GM19193 (cell line): ENCODE results near the gene ST6GALNAC1.

Experiments used
- POLR2A ChIP-seq: IDR thresholded peaks from 4 replicates; pipeline ENCODE4 v1.6.1; 2011; ENCODE audit not compliant: insufficient read depth, insufficient read length; ENCODE audit errors: extremely low read depth

The ST6GALNAC1 gene

DNA sequence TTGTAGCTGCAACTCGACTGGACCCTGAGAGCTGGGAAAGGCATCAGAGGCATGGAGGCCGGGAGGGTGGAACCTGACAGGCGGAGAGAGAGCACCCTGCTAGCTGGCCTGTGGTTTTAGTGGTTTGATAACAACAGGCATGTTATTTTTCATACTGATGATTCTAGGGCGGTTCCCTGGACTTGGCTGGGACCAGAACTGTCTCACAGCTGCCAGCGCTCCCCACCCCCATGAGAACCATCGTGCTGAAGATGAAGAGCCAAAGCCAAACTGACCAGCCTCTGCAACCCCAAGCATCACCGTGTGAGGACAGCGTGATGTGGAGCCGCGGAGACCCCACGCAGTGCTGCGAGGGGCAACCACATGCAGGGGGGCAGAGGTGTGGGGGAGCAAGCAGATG, 38.7 kb upstream of the ST6GALNAC1 start:
- no peak for TF ChIP-seq POLR2A

- TF ChIP-seq POLR2A: no peak
These were observed 37.9 kb upstream of the ST6GALNAC1 start for GRCh38 chr17:76681222-76682137.

DNA sequence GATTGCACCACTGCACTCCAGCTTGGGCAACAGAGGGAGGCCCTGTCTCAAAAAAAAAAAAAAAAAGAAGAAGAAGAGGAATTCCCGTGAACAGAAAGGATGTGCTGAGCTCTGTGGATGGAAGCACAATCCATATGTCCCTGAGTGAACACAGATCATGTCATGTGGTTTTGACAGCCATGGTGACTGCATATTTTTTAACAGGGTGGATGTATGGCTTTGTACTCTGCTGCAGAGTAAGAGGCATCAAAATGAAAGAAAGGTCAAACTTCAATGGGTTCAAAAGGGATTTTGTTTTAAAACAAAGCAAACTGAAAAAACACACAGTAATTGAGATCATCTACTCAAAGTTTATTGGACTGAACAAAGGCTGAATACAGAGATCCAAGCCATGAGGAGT, 35.7 kb upstream of the ST6GALNAC1 start:
- no peak for TF ChIP-seq POLR2A

DNA sequence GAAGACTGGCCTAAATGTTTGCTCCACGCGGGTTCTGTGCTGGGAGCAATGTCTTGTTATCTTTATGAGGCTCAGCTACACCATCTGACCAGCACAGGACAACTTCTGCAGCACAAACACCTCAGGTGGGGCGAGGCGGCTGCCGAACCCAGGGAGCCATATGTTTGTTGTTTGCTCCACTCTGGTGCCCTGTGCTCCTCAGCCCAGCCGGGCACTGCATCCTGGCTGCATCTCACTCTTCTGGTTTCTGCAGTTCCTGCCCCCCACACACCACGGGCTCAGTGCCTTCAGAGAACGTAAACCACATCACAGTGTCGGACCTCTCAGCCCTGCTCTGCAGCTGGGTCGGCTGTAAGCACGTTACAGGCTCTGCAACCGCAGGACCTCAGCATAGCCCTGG, 34.8 kb upstream of the ST6GALNAC1 start:
- no peak for TF ChIP-seq POLR2A

GRCh38 chr17:76677406-76677805, 33.8 kb upstream of the ST6GALNAC1 start:
- no peak for TF ChIP-seq POLR2A

DNA sequence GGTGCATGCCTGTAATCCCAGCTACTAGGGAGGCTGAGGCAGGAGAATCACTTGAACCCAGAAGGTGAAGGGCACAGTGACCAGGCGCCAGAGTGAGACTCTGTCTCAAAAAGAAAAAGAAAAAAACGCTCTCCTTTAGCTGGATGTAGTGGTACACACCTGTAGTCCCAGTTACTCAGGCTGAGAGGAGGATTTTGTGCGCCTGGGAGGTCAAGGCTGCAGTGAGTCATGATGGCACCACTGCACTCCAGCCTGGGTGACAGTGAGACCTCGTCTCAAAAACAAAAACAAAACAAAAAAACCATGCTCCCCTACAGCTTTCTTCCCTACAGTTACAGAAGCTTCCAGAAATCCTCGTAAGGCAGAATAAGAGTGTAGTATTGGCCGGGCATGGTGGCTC, 33.1 kb upstream of the ST6GALNAC1 start:
- TF ChIP-seq POLR2A: no peak

- TF ChIP-seq POLR2A: no peak
These were observed 32.1 kb upstream of the ST6GALNAC1 start for GRCh38 chr17:76675648-76676047.

DNA sequence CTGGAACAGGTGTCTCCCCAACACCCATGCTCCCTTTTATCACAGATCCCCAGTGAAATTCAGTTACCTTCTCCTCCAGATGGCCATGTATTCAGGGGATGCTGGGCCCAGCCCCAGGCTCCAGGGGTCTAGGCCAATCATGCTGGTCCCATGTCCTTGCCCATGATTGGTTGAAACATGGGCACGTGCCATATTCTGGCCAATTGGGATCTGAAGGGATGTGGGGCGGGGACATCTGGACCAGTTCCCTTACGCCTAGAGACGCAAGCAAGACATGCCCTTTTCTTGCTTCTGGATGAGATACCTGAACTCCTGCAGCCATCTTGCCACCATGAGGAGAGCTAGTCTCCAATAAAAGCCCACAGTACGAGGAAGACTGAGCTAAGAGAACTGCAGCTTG, 31.0 kb upstream of the ST6GALNAC1 start:
- TF ChIP-seq POLR2A: no peak

- TF ChIP-seq POLR2A: no peak
These were observed 30.2 kb upstream of the ST6GALNAC1 start for GRCh38 chr17:76673729-76674128.

GRCh38 chr17:76672892-76673291, 29.3 kb upstream of the ST6GALNAC1 start:
- TF ChIP-seq POLR2A: no peak

DNA sequence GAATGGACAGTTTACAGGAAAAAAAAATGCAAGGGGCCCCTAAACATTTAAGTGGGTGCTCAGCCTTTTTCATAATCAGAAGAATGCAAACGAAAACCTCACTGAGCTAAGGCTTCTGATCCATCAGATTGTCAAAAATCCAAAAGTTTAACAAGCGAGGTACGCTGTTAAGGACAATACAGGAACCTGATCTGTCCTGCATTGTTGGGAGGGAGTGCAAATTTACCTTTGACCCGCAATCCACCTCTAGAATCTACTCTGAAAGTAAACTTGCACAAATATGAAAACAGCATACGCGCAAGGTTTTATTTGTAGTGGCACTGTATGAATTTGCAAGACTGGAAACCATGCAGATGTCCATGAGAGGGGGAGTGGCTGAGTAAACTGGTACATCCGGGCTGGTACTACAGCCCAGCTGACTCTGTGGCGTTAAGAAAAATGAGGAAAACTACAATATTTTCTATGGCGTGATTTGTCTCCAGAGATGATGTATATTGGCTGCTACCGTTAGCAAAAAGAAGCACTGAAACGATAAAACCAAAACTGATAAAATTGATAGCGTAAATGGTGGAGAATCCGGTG, 28.8 kb upstream of the ST6GALNAC1 start:
- no peak for TF ChIP-seq POLR2A

DNA sequence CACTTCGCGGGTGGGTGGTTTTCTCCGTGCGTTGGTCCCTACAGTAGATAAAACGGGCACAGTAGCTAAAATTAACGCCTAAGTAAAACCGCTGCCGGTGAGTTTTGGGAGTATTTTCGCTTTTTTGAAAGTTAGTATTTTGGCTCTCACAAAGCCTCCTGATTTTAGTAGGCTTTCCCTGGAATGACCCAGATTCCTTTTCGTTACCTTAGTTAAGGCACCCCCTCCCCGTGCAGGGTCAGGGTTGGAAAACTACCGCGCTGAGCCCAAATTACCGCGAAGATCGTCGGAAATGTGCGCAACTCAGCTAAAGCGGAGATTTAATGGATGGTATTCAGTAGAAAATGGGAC, 28.3 kb upstream of the ST6GALNAC1 start:
- peak; percentile 74 for TF ChIP-seq POLR2A

GRCh38 chr17:76671123-76671911, 27.8 kb upstream of the ST6GALNAC1 start:
- peak; percentile 78 for TF ChIP-seq POLR2A

DNA sequence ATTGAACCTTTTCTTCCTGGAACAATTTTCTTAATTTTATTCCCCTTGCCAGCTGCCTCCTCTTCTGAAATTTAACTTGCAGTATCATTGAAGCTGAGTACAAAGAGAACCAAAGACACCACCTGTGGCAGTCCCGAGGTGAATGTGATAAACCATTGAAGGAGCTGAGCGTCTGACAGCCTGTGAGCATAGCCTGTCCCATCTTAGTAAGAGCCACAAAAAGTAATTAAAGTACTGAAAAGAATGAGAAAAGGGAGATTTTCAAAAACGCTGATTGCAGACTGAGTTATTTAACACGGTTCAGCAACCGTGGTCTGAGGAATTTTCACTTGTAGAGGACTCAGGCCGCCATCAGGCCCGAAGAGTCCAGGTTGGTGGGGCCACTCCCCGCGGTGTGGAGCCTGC, 27.2 kb upstream of the ST6GALNAC1 start:
- no peak for TF ChIP-seq POLR2A

DNA sequence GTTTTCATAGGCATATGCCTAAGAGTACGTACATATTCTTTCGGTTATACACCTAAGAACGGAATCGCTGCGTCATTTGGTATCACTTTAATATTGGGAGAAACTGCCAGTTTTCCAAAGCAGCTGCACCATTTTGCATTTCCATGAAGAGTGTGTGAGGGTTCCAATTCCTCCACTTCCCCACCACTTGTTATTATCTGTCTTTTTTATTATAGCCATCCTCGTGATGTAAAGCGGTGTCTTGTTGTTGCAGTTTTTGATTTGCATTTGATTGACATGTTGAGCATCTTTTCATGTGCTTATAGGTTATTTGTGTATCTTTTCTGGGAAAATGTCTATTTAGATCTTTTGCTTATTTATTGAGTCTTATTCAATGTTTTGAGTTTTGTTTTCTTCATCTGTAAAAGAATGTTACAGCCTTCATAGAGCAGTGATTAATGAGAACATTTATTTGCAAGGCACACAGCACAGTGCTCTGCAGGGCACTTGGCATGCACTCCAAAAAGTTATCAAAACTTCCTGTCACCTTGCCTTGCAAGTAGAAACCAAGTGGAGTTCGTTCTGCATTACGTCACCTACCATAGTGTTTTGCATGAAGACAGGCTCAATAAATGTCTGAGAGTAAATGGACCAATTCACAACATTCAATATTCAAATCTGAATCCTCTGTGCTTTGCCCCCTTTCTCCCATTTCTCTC, 26.6 kb upstream of the ST6GALNAC1 start:
- TF ChIP-seq POLR2A: no peak
